OCI-LY3 (cell line): ENCODE measurements around the gene TADA3.

ENCODE experiments used
- H2AFZ ChIP-seq: fragments of 200-600, 300-600 bp; shearing (Covaris generic); 2 replicates; pipeline ENCODE4 v1.6.0; 2014; ENCODE audit warnings: antibody characterized with exemption, low read depth, low read length
- H3K27ac ChIP-seq: fragments of 200-600, 300-600 bp; sonication (generic); 2 replicates; pipeline ENCODE4 v1.5.1; 2014; ENCODE audit warnings: mild to moderate bottlenecking, low read length, moderate library complexity, mixed read lengths
- H3K27me3 ChIP-seq: fragments of 200-600, 300-600 bp; sonication (generic); 2 replicates; pipeline ENCODE4 v1.6.1; 2014; ENCODE audit warnings: low read depth, low read length, mixed read lengths
- H3K36me3 ChIP-seq: fragments of 200-600, 300-600 bp; sonication (generic); replicated peaks from 2 replicates; pipeline ENCODE3; 2014; ENCODE audit warnings: low read depth, low read length, mixed read lengths
- H3K4me1 ChIP-seq: fragments of 300-600, 200-600 bp; sonication (generic); 2 replicates; pipeline ENCODE4 v1.6.1; 2014; ENCODE audit warnings: low read length, mixed read lengths
- H3K4me2 ChIP-seq: fragments of 200-600, 300-600 bp; sonication (generic); 2 replicates; pipeline ENCODE4 v1.6.1; 2014; ENCODE audit warnings: low read length, mixed read lengths
- H3K4me3 ChIP-seq: fragments of 300-600, 200-600 bp; sonication (generic); 2 replicates; pipeline ENCODE4 v1.5.1; 2014; ENCODE audit warnings: antibody characterized with exemption, mild to moderate bottlenecking, low read length, moderate library complexity
- H3K79me2 ChIP-seq: fragments of 300-600, 200-600 bp; shearing (Covaris generic); 2 replicates; pipeline ENCODE4 v1.6.1; 2014; ENCODE audit warnings: mild to moderate bottlenecking, low read length, mixed read lengths
- H3K9ac ChIP-seq: fragments of 300-600, 200-600 bp; shearing (Covaris generic); 2 replicates; pipeline ENCODE4 v1.6.0; 2014; ENCODE audit warnings: mild to moderate bottlenecking, low read length, moderate library complexity
- H3K9me3 ChIP-seq: fragments of 200-600, 300-600 bp; shearing (Covaris generic); 2 replicates; pipeline ENCODE4 v1.6.1; 2014; ENCODE audit warnings: low read length, mixed read lengths; ENCODE audit not compliant: insufficient read depth
- H4K20me1 ChIP-seq: fragments of 200-600, 300-600 bp; sonication (generic); 2 replicates; pipeline ENCODE4 v1.6.1; 2016; ENCODE audit warnings: low read length, mixed read lengths; ENCODE audit not compliant: insufficient read depth
- EZH2phosphoT487 ChIP-seq: fragments of 200-600 bp; shearing (Covaris generic); IDR thresholded peaks from 2 replicates; pipeline ENCODE4 v1.6.1; 2018; ENCODE audit warnings: antibody characterized with exemption, mixed run types, low read depth
- TF ChIP-seq, protein P1 (sequence below): fragments of 200-600, 300-600 bp; sonication (generic); IDR thresholded peaks from 2 replicates; pipeline ENCODE4 v1.5.1; 2014; ENCODE audit warnings: antibody characterized with exemption, low read length, low read depth

Gene TADA3, protein sequence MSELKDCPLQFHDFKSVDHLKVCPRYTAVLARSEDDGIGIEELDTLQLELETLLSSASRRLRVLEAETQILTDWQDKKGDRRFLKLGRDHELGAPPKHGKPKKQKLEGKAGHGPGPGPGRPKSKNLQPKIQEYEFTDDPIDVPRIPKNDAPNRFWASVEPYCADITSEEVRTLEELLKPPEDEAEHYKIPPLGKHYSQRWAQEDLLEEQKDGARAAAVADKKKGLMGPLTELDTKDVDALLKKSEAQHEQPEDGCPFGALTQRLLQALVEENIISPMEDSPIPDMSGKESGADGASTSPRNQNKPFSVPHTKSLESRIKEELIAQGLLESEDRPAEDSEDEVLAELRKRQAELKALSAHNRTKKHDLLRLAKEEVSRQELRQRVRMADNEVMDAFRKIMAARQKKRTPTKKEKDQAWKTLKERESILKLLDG

DNA sequence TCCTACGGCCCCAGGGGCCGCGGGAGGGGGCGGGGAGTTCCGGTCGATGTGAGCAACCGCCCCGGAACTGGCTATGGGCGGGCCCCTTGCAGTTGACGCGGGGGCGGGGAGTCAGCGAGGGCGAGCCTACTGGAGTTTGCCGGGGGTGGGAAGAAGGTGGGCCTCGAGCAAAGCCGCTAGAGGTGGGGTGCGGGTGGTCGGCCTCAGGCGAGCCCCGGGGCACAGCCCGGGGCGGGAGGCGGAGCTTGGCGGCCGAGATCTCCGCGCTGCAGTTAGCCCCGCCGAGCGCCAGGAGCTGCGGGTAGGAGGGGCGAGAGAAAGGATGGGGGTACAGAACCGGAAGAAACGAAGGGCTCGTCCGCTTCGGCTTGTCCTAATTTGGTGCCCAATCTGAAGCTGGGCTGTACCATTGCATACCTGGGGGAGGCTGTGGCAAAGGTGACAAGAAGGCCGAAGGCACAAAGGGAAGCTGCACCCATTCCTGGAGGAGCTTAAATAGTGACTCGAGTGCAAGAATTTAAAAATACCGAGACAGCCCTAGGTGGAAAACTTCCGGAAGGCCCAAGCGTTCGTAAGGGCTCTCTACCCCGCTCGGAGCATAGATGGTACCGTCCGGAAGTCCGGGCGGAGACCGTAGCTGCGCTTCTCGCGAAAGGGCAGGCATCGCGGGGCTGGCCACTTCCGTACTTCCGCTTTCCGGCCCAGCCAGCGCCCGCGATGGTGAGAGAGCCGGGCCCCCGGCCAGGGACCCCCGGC is at the start of gene TADA3, which contains the start of gene ARPC4:
TSS of gene TADA3 (minus strand) at position 69 of the 756 bp plus-strand sequence. CDS start 1,007 bp downstream, outside the sequence.
TSS of gene ARPC4 (plus strand) at position 678 of the 756 bp plus-strand sequence. CDS start at position 718, 40 bp downstream.
- peaks cover 64% of the 10 kb centered on the region for H3K79me2 ChIP-seq
- H3K27me3 ChIP-seq, result no peaks in the 10 kb centered on the region
- H2AFZ ChIP-seq, result peak within 1 kb of the TSS; percentile 73; the same call in 1 of the 2 replicates
- peaks cover 44% of the 10 kb centered on the region for H3K36me3 ChIP-seq
- H3K9me3 ChIP-seq, result no peaks in the 10 kb centered on the region
- H3K4me1 ChIP-seq, result peaks cover 39% of the 10 kb centered on the region
- peak within 1 kb of the TSS; percentile 99 for H3K4me2 ChIP-seq
- H4K20me1 ChIP-seq, result peaks cover 11% of the 10 kb centered on the region
- peak within 1 kb of the TSS; percentile 92 for H3K4me3 ChIP-seq
- H3K27ac ChIP-seq, result peak within 1 kb of the TSS; percentile 99
- peak within 1 kb of the TSS; percentile 97 for H3K9ac ChIP-seq
- TF ChIP-seq, protein P1, sequence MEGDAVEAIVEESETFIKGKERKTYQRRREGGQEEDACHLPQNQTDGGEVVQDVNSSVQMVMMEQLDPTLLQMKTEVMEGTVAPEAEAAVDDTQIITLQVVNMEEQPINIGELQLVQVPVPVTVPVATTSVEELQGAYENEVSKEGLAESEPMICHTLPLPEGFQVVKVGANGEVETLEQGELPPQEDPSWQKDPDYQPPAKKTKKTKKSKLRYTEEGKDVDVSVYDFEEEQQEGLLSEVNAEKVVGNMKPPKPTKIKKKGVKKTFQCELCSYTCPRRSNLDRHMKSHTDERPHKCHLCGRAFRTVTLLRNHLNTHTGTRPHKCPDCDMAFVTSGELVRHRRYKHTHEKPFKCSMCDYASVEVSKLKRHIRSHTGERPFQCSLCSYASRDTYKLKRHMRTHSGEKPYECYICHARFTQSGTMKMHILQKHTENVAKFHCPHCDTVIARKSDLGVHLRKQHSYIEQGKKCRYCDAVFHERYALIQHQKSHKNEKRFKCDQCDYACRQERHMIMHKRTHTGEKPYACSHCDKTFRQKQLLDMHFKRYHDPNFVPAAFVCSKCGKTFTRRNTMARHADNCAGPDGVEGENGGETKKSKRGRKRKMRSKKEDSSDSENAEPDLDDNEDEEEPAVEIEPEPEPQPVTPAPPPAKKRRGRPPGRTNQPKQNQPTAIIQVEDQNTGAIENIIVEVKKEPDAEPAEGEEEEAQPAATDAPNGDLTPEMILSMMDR, result no peak
- no peak for TF ChIP-seq EZH2phosphoT487

DNA sequence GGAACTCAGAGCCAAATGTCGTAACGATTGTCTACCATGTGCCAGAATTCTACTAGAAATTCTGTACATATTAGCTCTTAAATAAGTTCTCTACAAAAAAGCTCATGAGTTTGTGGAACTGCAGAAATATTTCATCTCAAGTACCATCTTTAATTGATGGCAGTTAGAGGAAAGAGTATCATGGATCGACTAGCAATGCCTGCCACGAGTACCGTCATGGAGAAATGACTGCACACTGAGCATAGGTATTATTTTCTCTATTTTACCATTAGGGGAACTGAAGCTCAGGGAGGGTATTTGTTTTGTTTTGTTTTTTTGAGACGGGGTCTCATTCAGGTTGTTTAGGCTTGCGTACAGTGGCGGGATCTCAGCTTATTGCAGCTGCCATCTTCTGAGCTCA is 48.7 kb upstream of the TADA3 start:
- Histone ChIP-seq H3K27ac (no peak overlapping the region), H3K9me3 (no peaks in the 10 kb centered on the region), H2AFZ (no peak overlapping the region), H3K9ac (no peak overlapping the region), H3K4me2 (no peak overlapping the region), H3K36me3 (peaks cover 22% of the 10 kb centered on the region), H3K4me3 (no peak overlapping the region), H3K79me2 (peaks cover 16% of the 10 kb centered on the region), H3K27me3 (no peaks in the 10 kb centered on the region), H3K4me1 (peaks cover 18% of the 10 kb centered on the region), H4K20me1 (no peaks in the 10 kb centered on the region)
- no peak for TF ChIP-seq EZH2phosphoT487
- TF ChIP-seq, protein P1, result no peak

DNA sequence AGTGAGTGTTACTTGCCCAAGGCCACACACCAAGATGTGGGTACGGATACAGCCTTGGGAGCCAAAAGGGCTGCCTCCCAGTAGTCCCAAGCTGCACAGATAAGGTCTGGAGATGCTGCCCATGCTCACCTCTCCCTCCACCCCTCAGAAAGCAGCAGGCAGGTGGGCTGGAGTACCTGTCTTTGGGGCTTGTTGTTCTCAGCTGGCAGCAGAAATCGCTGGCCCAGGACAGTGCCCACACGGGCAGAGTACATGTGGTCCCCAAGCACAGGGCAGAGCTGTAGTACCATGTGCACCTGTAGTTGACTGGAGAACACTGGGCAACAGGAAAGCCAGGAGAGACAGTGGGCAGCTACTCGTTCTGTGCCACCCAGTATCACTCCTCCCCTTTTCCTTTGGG is 46.6 kb upstream of the TADA3 start:
- Histone ChIP-seq H3K27ac (no peak overlapping the region), H3K9ac (no peak overlapping the region), H3K9me3 (no peaks in the 10 kb centered on the region), H3K27me3 (no peaks in the 10 kb centered on the region), H3K36me3 (peaks cover 30% of the 10 kb centered on the region), H3K4me3 (no peak overlapping the region), H4K20me1 (no peaks in the 10 kb centered on the region), H3K4me2 (no peak overlapping the region), H2AFZ (no peak overlapping the region), H3K79me2 (peaks cover 16% of the 10 kb centered on the region), H3K4me1 (peaks cover 9% of the 10 kb centered on the region)
- TF ChIP-seq, protein P1, result no peak
- no peak for TF ChIP-seq EZH2phosphoT487
